GM23338 (cell line): ENCODE results near the gene RAP1A. TPM values are rescaled to one million over a fixed set of nuclear protein-coding genes. Genes with fewer than 3 reads are reported as not detected.

Experiments used
- ATAC-seq: fragments of 200-7000 bp; cut with Tn5 transposase; 3 replicates; pipeline ENCODE4 v1.9.1; 2020
- DNase-seq: peaks from one replicate; pipeline ENCODE4 v3.0.0-alpha.2; 2015; ENCODE audit warnings: low spot score
- H2AFZ ChIP-seq: fragments of 200-600 bp; sonication (generic); 2 replicates; pipeline ENCODE4 v1.8.0; 2016; ENCODE audit warnings: antibody characterized with exemption, mild to moderate bottlenecking, moderate library complexity
- H3F3A ChIP-seq: fragments of 200-600 bp; sonication (generic); replicated peaks from 2 replicates; pipeline ENCODE4 v1.8.0; 2017; ENCODE audit warnings: antibody characterized with exemption, mixed run types, low read depth
- H3K27ac ChIP-seq: fragments of 200-600 bp; sonication (generic); 2 replicates; pipeline ENCODE4 v1.6.1; 2016; ENCODE audit warnings: low read depth
- H3K27me3 ChIP-seq: fragments of 200-600 bp; sonication (generic); 2 replicates; pipeline ENCODE4 v1.8.0; 2016; ENCODE audit warnings: mild to moderate bottlenecking, mixed run types, moderate library complexity; ENCODE audit not compliant: insufficient read depth
- H3K36me3 ChIP-seq: fragments of 200-600 bp; sonication (generic); 2 replicates; pipeline ENCODE4 v1.8.0; 2016; ENCODE audit warnings: mild to moderate bottlenecking; ENCODE audit not compliant: insufficient read depth
- H3K4me1 ChIP-seq: fragments of 200-600 bp; sonication (generic); 2 replicates; pipeline ENCODE4 v1.8.0; 2016; ENCODE audit warnings: mild to moderate bottlenecking, moderate library complexity; ENCODE audit not compliant: insufficient read depth
- H3K4me2 ChIP-seq: fragments of 200-600 bp; sonication (generic); 2 replicates; pipeline ENCODE4 v1.7.1; 2017; ENCODE audit warnings: mixed run types
- H3K4me3 ChIP-seq: fragments of 200-600 bp; sonication (generic); 2 replicates; pipeline ENCODE4 v1.6.1; 2016; ENCODE audit warnings: mixed run types
- H3K79me2 ChIP-seq: fragments of 200-600 bp; sonication (generic); replicated peaks from 2 replicates; pipeline ENCODE4 v1.8.0; 2017; ENCODE audit warnings: mild to moderate bottlenecking; ENCODE audit not compliant: insufficient read depth
- H3K9me2 ChIP-seq: fragments of 200-600 bp; sonication (generic); 2 replicates; pipeline ENCODE4 v1.8.0; 2017; ENCODE audit not compliant: insufficient read depth
- H4K20me1 ChIP-seq: fragments of 200-600 bp; sonication (generic); replicated peaks from 2 replicates; pipeline ENCODE4 v1.8.0; 2017; ENCODE audit warnings: mild to moderate bottlenecking; ENCODE audit not compliant: insufficient read depth
- H3K27ac Mint-ChIP-seq: 2 replicates; pipeline ENCODE4 v1.8.0; 2020; ENCODE audit warnings: inconsistent platforms, mild to moderate bottlenecking, moderate library complexity, mixed read lengths
- H3K27me3 Mint-ChIP-seq: 3 replicates; pipeline ENCODE4 v1.8.0; 2022; ENCODE audit warnings: low read depth, mild to moderate bottlenecking, moderate library complexity, mixed read lengths, inconsistent platforms; ENCODE audit not compliant: insufficient read depth, poor library complexity
- H3K36me3 Mint-ChIP-seq: 3 replicates; pipeline ENCODE4 v1.8.0; 2021; ENCODE audit warnings: low read depth, mild to moderate bottlenecking, inconsistent platforms, moderate library complexity, mixed read lengths
- H3K4me1 Mint-ChIP-seq: 3 replicates; pipeline ENCODE4 v1.8.0; 2020; ENCODE audit warnings: mild to moderate bottlenecking, inconsistent platforms, mixed read lengths
- H3K4me3 Mint-ChIP-seq: 3 replicates; pipeline ENCODE4 v1.8.0; 2021; ENCODE audit warnings: moderate library complexity, mild to moderate bottlenecking, inconsistent platforms, mixed read lengths
- H3K9me3 Mint-ChIP-seq: 3 replicates; pipeline ENCODE4 v1.8.0; 2020; ENCODE audit warnings: moderate library complexity, mild to moderate bottlenecking, inconsistent platforms, mixed read lengths
- CTCF ChIP-seq, 2 experiments: fragments of 200-600 bp in 1 of 2; sonication (generic) in 1 of 2; conservative IDR thresholded peaks; 2 replicates each; pipeline versions ENCODE4 v1.5.1 to v1.6.1; 2016 to 2017; ENCODE audit warnings: antibody characterized with exemption in 2 of 2, low read depth in 2 of 2, mild to moderate bottlenecking in 2 of 2, moderate library complexity in 1 of 2
- ETS1 ChIP-seq: IDR thresholded peaks from 2 replicates; pipeline ENCODE4 v1.6.1; 2016; ENCODE audit warnings: antibody characterized with exemption
- EZH2phosphoT487 ChIP-seq: fragments of 200-600 bp; sonication (generic); IDR thresholded peaks from one replicate; pipeline ENCODE4 v1.8.1; 2018; ENCODE audit warnings: antibody characterized with exemption; ENCODE audit not compliant: unreplicated experiment
- ZNF462 ChIP-seq: fragments of 250-450 bp; sonication (Bioruptor Pico); IDR thresholded peaks from 2 replicates; pipeline ENCODE4 v1.5.0; 2020; ENCODE audit warnings: mild to moderate bottlenecking, moderate library complexity
- polyA plus RNA-seq: library from polyadenylated mRNA; unstranded; fragments of >200 nt; fragmentation: Nextera tagmentation; extraction: Ambion mirVana; gene quantifications from 2 replicates; pipeline ENCODE4 v1.2.1, GENCODE V29; 2016
- total RNA-seq: library from RNA; depleted of rRNA; stranded (reverse); fragments of >200 nt; shearing (Covaris generic); gene quantifications from 2 replicates; pipeline ENCODE4 v1.2.3, GENCODE V29; 2014

Gene RAP1A
- total and polyA plus RNA-seq, 2 experiments from 2014 or later = 16.2 to 23.0 TPM

GRCh38 chr1:111633736-111634247 lies 14.2 kb downstream of the RAP1A start (continued):
- no peak for TF ChIP-seq ZNF462 (CRISPR knock-in tag)

GRCh38 chr1:111635324-111636009 lies 15.9 kb downstream of the RAP1A start:
- H3K4me1 ChIP-seq = peaks cover 5% of the 10 kb centered on the region; the same call in 1 of the 2 replicates
- no peaks in the 10 kb centered on the region for H3K27me3 ChIP-seq
- H3K27me3 Mint-ChIP-seq = peaks cover 2% of the 10 kb centered on the region
- ATAC-seq = no peak; the same call in 2 of the 3 replicates
- peaks cover 95% of the 10 kb centered on the region for H3K79me2 ChIP-seq
- no peaks in the 10 kb centered on the region for H3K9me2 ChIP-seq
- no peak overlapping the region; the same call in 1 of the 2 replicates for H3K27ac ChIP-seq
- H3F3A ChIP-seq = no peaks in the 10 kb centered on the region
- H3K36me3 Mint-ChIP-seq = no peaks in the 10 kb centered on the region
- no peaks in the 10 kb centered on the region for H3K9me3 Mint-ChIP-seq
- peak overlapping the region; percentile 36; the same call in 1 of the 2 replicates for H3K27ac Mint-ChIP-seq
- no peaks in the 10 kb centered on the region for H3K36me3 ChIP-seq
- H3K4me3 ChIP-seq = no peak overlapping the region
- H3K4me2 ChIP-seq = no peak overlapping the region
- peaks cover 25% of the 10 kb centered on the region; the same call in 2 of the 3 replicates for H3K4me1 Mint-ChIP-seq
- H4K20me1 ChIP-seq = peaks cover 12% of the 10 kb centered on the region; the same call in 1 of the 2 replicates
- H2AFZ ChIP-seq = no peak overlapping the region
- no peak overlapping the region for H3K4me3 Mint-ChIP-seq
- no peak for DNase-seq
- TF ChIP-seq EZH2phosphoT487 (no peak), ETS1 (no peak), ZNF462 (CRISPR knock-in tag) (no peak), CTCF (conservative IDR thresholded peaks at IDR 0.05; ENCODE audit: low read depth in 2 of 2) (no peak)
